ENCODE results near the gene ATP6V0A4.

The ATP6V0A4 gene

GRCh38 chr7:138684340-138684739 is 113.7 kb downstream of the ATP6V0A4 start:
- TF ChIP-seq TAF1 (IDR thresholded peaks at IDR 0.05; ENCODE audit: borderline replicate concordance, insufficient read depth, low read length) (no peak), SIN3A (IDR thresholded peaks at IDR 0.05; ENCODE audit: borderline replicate concordance, insufficient read depth, low read length) (no peak), POLR2AphosphoS5 (IDR thresholded peaks at IDR 0.05; ENCODE audit: low read depth, low read length) (no peak), REST (IDR thresholded peaks at IDR 0.05; ENCODE audit: insufficient read depth in 1 of 2, low read depth in 2 of 2, low read length in 2 of 2) (no peak), FOXP2 (optimal IDR thresholded peaks at IDR 0.05; ENCODE audit: borderline replicate concordance, extremely low read depth, extremely low read length, insufficient read depth) (no peak)

- TF ChIP-seq REST (IDR thresholded peaks at IDR 0.05; ENCODE audit: insufficient read depth in 1 of 2, low read depth in 2 of 2, low read length in 2 of 2) (no peak), FOXP2 (optimal IDR thresholded peaks at IDR 0.05; ENCODE audit: borderline replicate concordance, extremely low read depth, extremely low read length, insufficient read depth) (no peak), TAF1 (IDR thresholded peaks at IDR 0.05; ENCODE audit: borderline replicate concordance, insufficient read depth, low read length) (no peak), SIN3A (IDR thresholded peaks at IDR 0.05; ENCODE audit: borderline replicate concordance, insufficient read depth, low read length) (no peak), POLR2AphosphoS5 (IDR thresholded peaks at IDR 0.05; ENCODE audit: low read depth, low read length) (no peak)
Measured at GRCh38 chr7:138679793-138680192, 118.2 kb downstream of the ATP6V0A4 start.

GRCh38 chr7:138670594-138670993 is 127.4 kb downstream of the ATP6V0A4 start:
- TF ChIP-seq SIN3A (IDR thresholded peaks at IDR 0.05; ENCODE audit: borderline replicate concordance, insufficient read depth, low read length) (no peak), FOXP2 (optimal IDR thresholded peaks at IDR 0.05; ENCODE audit: borderline replicate concordance, extremely low read depth, extremely low read length, insufficient read depth) (no peak), TAF1 (IDR thresholded peaks at IDR 0.05; ENCODE audit: borderline replicate concordance, insufficient read depth, low read length) (no peak), REST (IDR thresholded peaks at IDR 0.05; ENCODE audit: insufficient read depth in 1 of 2, low read depth in 2 of 2, low read length in 2 of 2) (no peak), POLR2AphosphoS5 (IDR thresholded peaks at IDR 0.05; ENCODE audit: low read depth, low read length) (no peak)

- no peak for TF ChIP-seq SIN3A (IDR thresholded peaks at IDR 0.05; ENCODE audit: borderline replicate concordance, insufficient read depth, low read length)
- no peak for TF ChIP-seq TAF1 (IDR thresholded peaks at IDR 0.05; ENCODE audit: borderline replicate concordance, insufficient read depth, low read length)
- no peak for TF ChIP-seq REST (IDR thresholded peaks at IDR 0.05; ENCODE audit: insufficient read depth in 1 of 2, low read depth in 2 of 2, low read length in 2 of 2)
- no peak for TF ChIP-seq FOXP2 (optimal IDR thresholded peaks at IDR 0.05; ENCODE audit: borderline replicate concordance, extremely low read depth, extremely low read length, insufficient read depth)
- no peak for TF ChIP-seq POLR2AphosphoS5 (IDR thresholded peaks at IDR 0.05; ENCODE audit: low read depth, low read length)
Measured at GRCh38 chr7:138669364-138669763, 128.6 kb downstream of the ATP6V0A4 start.

- TF ChIP-seq TAF1 (IDR thresholded peaks at IDR 0.05; ENCODE audit: borderline replicate concordance, insufficient read depth, low read length) (no peak), SIN3A (IDR thresholded peaks at IDR 0.05; ENCODE audit: borderline replicate concordance, insufficient read depth, low read length) (no peak)
Measured at GRCh38 chr7:138668946-138669345, 129.1 kb downstream of the ATP6V0A4 start.
